ENCODE results near the gene CHRNG. TPM values are rescaled to one million over a fixed set of nuclear protein-coding genes. Genes with fewer than 3 reads are reported as not detected.

Gene CHRNG
- total and polyA plus RNA-seq, 9 donors = not detected

GRCh38 chr2:232540441-232541041 is 1.0 kb downstream of the CHRNG start:
- TF ChIP-seq CTCF (IDR thresholded peaks at IDR 0.05) = no peak
- no peak for TF ChIP-seq POLR2A (IDR thresholded peaks at IDR 0.05)
- no peak for TF ChIP-seq EP300 (IDR thresholded peaks at IDR 0.05)
- Histone ChIP-seq H3K27ac (no peak overlapping the region), H3K36me3 (no peaks in the 10 kb centered on the region), H3K4me1 (ENCODE audit: insufficient read depth) (no peaks in the 10 kb centered on the region), H3K9me3 (peaks cover 0 to 3% of the 10 kb centered on the region in 2 donors), H3K27me3 (no peaks in the 10 kb centered on the region), H3K4me3 (no peak overlapping the region)
- intact Hi-C loops (cut with DNase I) = no loop called here
- DNase-seq = no peak
- WGBS, 3 donors = 69 to 83% (median 80%) methylated on average over 17 of the region's 17 CpGs

- peaks cover 0 to under 1% of the 10 kb centered on the region in 2 donors for H3K9me3 ChIP-seq
- no peak overlapping the region for H3K4me3 ChIP-seq
- H3K4me1 ChIP-seq (ENCODE audit: insufficient read depth) = no peaks in the 10 kb centered on the region
- WGBS, 3 donors = 75 to 78% (median 76%) methylated on average over 19 of the region's 19 CpGs
- H3K27ac ChIP-seq = no peak overlapping the region
- intact Hi-C loops (cut with DNase I) = no loop called here
- no peaks in the 10 kb centered on the region for H3K36me3 ChIP-seq
- no peak for DNase-seq
- H3K27me3 ChIP-seq = no peaks in the 10 kb centered on the region
- TF ChIP-seq POLR2A (IDR thresholded peaks at IDR 0.05) (no peak), CTCF (IDR thresholded peaks at IDR 0.05) (no peak), EP300 (IDR thresholded peaks at IDR 0.05) (no peak)
Observed at GRCh38 chr2:232541195-232541960, 1.9 kb downstream of the CHRNG start.

GRCh38 chr2:232541961-232542714 is 2.6 kb downstream of the CHRNG start:
- H3K36me3 ChIP-seq = no peaks in the 10 kb centered on the region
- H3K9me3 ChIP-seq = no peaks in the 10 kb centered on the region
- intact Hi-C loops (cut with DNase I) = no loop called here
- H3K4me3 ChIP-seq = no peak overlapping the region
- H3K27me3 ChIP-seq = no peaks in the 10 kb centered on the region
- no peak for DNase-seq
- no peak overlapping the region for H3K27ac ChIP-seq
- WGBS, 3 donors = 27 to 52% (median 35%) methylated on average over 9 of the region's 9 CpGs
- H3K4me1 ChIP-seq (ENCODE audit: insufficient read depth) = no peaks in the 10 kb centered on the region
- no peak for TF ChIP-seq POLR2A (IDR thresholded peaks at IDR 0.05)

GRCh38 chr2:232542715-232543467 is 3.4 kb downstream of the CHRNG start:
- TF ChIP-seq POLR2A (IDR thresholded peaks at IDR 0.05) = no peak
- TF ChIP-seq CTCF (IDR thresholded peaks at IDR 0.05) = no peak
- no peak for TF ChIP-seq EP300 (IDR thresholded peaks at IDR 0.05)
- H3K4me3 ChIP-seq = no peak overlapping the region
- intact Hi-C loops (cut with DNase I) = no loop called here
- WGBS, 3 donors = 77 to 82% (median 80%) methylated on average over 20 of the region's 20 CpGs
- no peaks in the 10 kb centered on the region for H3K4me1 ChIP-seq (ENCODE audit: insufficient read depth)
- H3K36me3 ChIP-seq = no peaks in the 10 kb centered on the region
- H3K27me3 ChIP-seq = no peaks in the 10 kb centered on the region
- no peak for DNase-seq
- H3K9me3 ChIP-seq = no peaks in the 10 kb centered on the region
- H3K27ac ChIP-seq = no peak overlapping the region

All from ovary (tissue), 9 donors.